GM12878 (cell line): ENCODE data around the gene TTC9B. TPM values are rescaled to one million over a fixed set of nuclear protein-coding genes. Genes with fewer than 3 reads are reported as not detected.

ENCODE experiments used
- ATAC-seq: fragments of 200-7000 bp; cut with Tn5 transposase; 3 replicates; pipeline ENCODE4 v1.9.1; 2020; ENCODE audit warnings: mild to moderate bottlenecking, moderate library complexity
- BruUV-seq: library from RNA; stranded (reverse); fragments of 400-500 nt; replicated peaks from 2 replicates; lab custom pipeline; 2021; lab: Mats Ljungman, UMichigan
- CTCF ChIA-PET: fragments of 300-600 bp; sonication (Branson Sonifier 250); formaldehyde crosslinking; extraction: SDS; loops from one replicate; lab custom pipeline; 2021; ENCODE audit warnings: inconsistent platforms; lab: Yijun Ruan, JAX
- POLR2A ChIA-PET: fragments of 350-600 bp; formaldehyde crosslinking; extraction: SDS; loops from one replicate; lab custom pipeline; 2021; ENCODE audit warnings: inconsistent platforms; lab: Charles Lee
- RAD21 ChIA-PET: fragments of 300-600 bp; sonication (Branson Sonifier 250); formaldehyde crosslinking; loops from one replicate; lab custom pipeline; 2023; ENCODE audit warnings: antibody characterized with exemption; ENCODE audit not compliant: unreplicated experiment; lab: Charles Lee
- SMC1A ChIA-PET: fragments of 300-600 bp; sonication (Branson Sonifier 250); formaldehyde crosslinking; loops from one replicate; lab custom pipeline; 2023; ENCODE audit not compliant: unreplicated experiment, uncharacterized antibody; lab: Charles Lee
- DNase-seq: peaks from one replicate; pipeline ENCODE4 v3.0.0-alpha.2; 2011; ENCODE audit warnings: low read depth, low spot score
- FAIRE-seq: peaks from 3 replicates; lab custom pipeline; 2011; peaks lifted over from hg19 to GRCh38; lab: Jason Lieb, UNC
- H2AFZ ChIP-seq: 2 replicates; pipeline ENCODE4 v1.6.0; 2011; ENCODE audit warnings: low read depth, low read length, control low read depth; ENCODE audit not compliant: control insufficient read depth
- H3K27ac ChIP-seq: 2 replicates; pipeline ENCODE4 v1.5.1; 2011; ENCODE audit warnings: control low read depth; ENCODE audit not compliant: control insufficient read depth, insufficient read depth
- H3K27me3 ChIP-seq, 2 experiments: replicated peaks in 1 of 2; 2 replicates each; pipeline versions ENCODE4 v1.6.0 to v1.6.1; 2011; ENCODE audit warnings: low read length in 1 of 2; ENCODE audit not compliant: control insufficient read depth in 2 of 2, insufficient read depth in 2 of 2
- H3K36me3 ChIP-seq, 2 experiments: 2 replicates each; pipeline ENCODE4 v1.5.1; 2011; ENCODE audit warnings: low read length in 1 of 2; ENCODE audit not compliant: control insufficient read depth in 2 of 2, insufficient read depth in 2 of 2
- H3K4me1 ChIP-seq: 2 replicates; pipeline ENCODE4 v1.6.1; 2011; ENCODE audit warnings: mild to moderate bottlenecking, low read length, moderate library complexity, mixed read lengths; ENCODE audit not compliant: control insufficient read depth, insufficient read depth
- H3K4me2 ChIP-seq: 2 replicates; pipeline ENCODE4 v1.6.0; 2011; ENCODE audit warnings: control low read depth; ENCODE audit not compliant: control insufficient read depth, insufficient read depth
- H3K4me3 ChIP-seq: fragments of 200-600 bp; sonication (generic); 2 replicates; pipeline ENCODE4 v1.5.1; 2016
- H3K79me2 ChIP-seq: 2 replicates; pipeline ENCODE4 v1.6.0; 2011; ENCODE audit warnings: low read length; ENCODE audit not compliant: control insufficient read depth, insufficient read depth
- H3K9ac ChIP-seq: 2 replicates; pipeline ENCODE4 v1.8.0; 2011; ENCODE audit warnings: low read length, control low read depth, mixed read lengths; ENCODE audit not compliant: control insufficient read depth, insufficient read depth
- H3K9me3 ChIP-seq: replicated peaks from 3 replicates; pipeline ENCODE4 v1.5.1; 2011; ENCODE audit warnings: mild to moderate bottlenecking, low read length; ENCODE audit not compliant: control insufficient read depth, insufficient read depth
- H4K20me1 ChIP-seq: 2 replicates; pipeline ENCODE4 v1.6.0; 2011; ENCODE audit not compliant: control insufficient read depth, insufficient read depth
- BACH1 ChIP-seq: fragments of 450-650 bp; IDR thresholded peaks from 2 replicates; pipeline ENCODE4 v1.6.1; 2017; ENCODE audit warnings: mild to moderate bottlenecking, borderline replicate concordance
- HDAC6 ChIP-seq: fragments of 200-600 bp; sonication (generic); IDR thresholded peaks from one replicate; pipeline ENCODE4 v1.8.0; 2017; ENCODE audit warnings: antibody characterized with exemption; ENCODE audit not compliant: unreplicated experiment
- JUND ChIP-seq: IDR thresholded peaks from 2 replicates; pipeline ENCODE4 v1.6.1; 2012; ENCODE audit warnings: low read depth, mild to moderate bottlenecking, low read length, improper control_type of control experiment, moderate library complexity
- SMARCA5 ChIP-seq: fragments of 450-650 bp; IDR thresholded peaks from 2 replicates; pipeline ENCODE4 v1.6.1; 2017; ENCODE audit warnings: mild to moderate bottlenecking
- ZNF24 ChIP-seq: fragments of 450-650 bp; IDR thresholded peaks from 2 replicates; pipeline ENCODE4 v1.6.1; 2017; ENCODE audit warnings: antibody characterized with exemption, mild to moderate bottlenecking
- ZSCAN29 ChIP-seq: fragments of 450-650 bp; IDR thresholded peaks from 2 replicates; pipeline ENCODE4 v1.6.1; 2017; ENCODE audit warnings: mild to moderate bottlenecking, moderate library complexity
- WGBS: methylation state at CpG from one replicate; pipeline ENCODE4 v1.1.6; 2016; ENCODE audit warnings: low lambda C conversion rate; ENCODE audit not compliant: insufficient replicate concordance, insufficient coverage; ENCODE audit errors: missing lambda C conversion rate; 5-methylcytosine and 5-hydroxymethylcytosine counted together
- in situ Hi-C: fragments of 300-500 bp; cut with MboI; formaldehyde crosslinking; loops from 9 replicates; pipeline ENCODE4 v1.14.3; 2018; ENCODE audit warnings: mixed read lengths
- intact Hi-C: fragments of 100-400 bp; cut with micrococcal nuclease; formaldehyde crosslinking; loops from one replicate; pipeline ENCODE4 v1.14.2; 2022; ENCODE audit not compliant: unreplicated experiment
- polyA plus RNA-seq, 11 experiments: library from polyadenylated mRNA; depleted of rRNA in 4 of 11; unstranded in 6 of 11; stranded (reverse) in 5 of 11; fragments of >200 nt; fragmentation: Nextera tagmentation in 4 of 11; fragmentation: Illumina TruSeq in 1 of 11; extraction: Ambion mirVana in 4 of 11; extraction: Trizol in 1 of 11; gene quantifications; 1 replicate in 1 of 11; 2 replicates in 10 of 11; pipeline versions ENCODE4 v1.2.1 to v1.2.3, GENCODE V29; 2011 to 2016; ENCODE audit warnings: inconsistent platforms in 2 of 11, missing spikeins in 2 of 11, low read depth in 1 of 11
- total RNA-seq, 4 experiments: library from RNA; depleted of rRNA in 3 of 4; stranded (reverse); fragments of >200 nt in 3 of 4; fragmentation: Illumina TruSeq in 1 of 4; extraction: Trizol in 1 of 4; gene quantifications; 2 replicates each; pipeline versions ENCODE4 v1.2.1 to v1.2.3, GENCODE V29; 2013 to 2021
- TF ChIP-seq, protein P1 (sequence below): IDR thresholded peaks from 2 replicates; pipeline ENCODE4 v1.6.1; 2011; ENCODE audit warnings: mild to moderate bottlenecking, low read depth, low read length, moderate library complexity; ENCODE audit not compliant: insufficient replicate concordance
- TF ChIP-seq, protein P2 (sequence below): fragments of 450-650 bp; IDR thresholded peaks from 2 replicates; pipeline ENCODE4 v1.6.1; 2017; ENCODE audit warnings: antibody characterized with exemption, mild to moderate bottlenecking, moderate library complexity

Gene TTC9B
- total and polyA plus RNA-seq, 10 of the 15 experiments (the other 5 are each of a cell fraction or from before 2014, with no cell fraction given): 0.04 to 0.14 (median 0.10) TPM; not detected in 7

DNA sequence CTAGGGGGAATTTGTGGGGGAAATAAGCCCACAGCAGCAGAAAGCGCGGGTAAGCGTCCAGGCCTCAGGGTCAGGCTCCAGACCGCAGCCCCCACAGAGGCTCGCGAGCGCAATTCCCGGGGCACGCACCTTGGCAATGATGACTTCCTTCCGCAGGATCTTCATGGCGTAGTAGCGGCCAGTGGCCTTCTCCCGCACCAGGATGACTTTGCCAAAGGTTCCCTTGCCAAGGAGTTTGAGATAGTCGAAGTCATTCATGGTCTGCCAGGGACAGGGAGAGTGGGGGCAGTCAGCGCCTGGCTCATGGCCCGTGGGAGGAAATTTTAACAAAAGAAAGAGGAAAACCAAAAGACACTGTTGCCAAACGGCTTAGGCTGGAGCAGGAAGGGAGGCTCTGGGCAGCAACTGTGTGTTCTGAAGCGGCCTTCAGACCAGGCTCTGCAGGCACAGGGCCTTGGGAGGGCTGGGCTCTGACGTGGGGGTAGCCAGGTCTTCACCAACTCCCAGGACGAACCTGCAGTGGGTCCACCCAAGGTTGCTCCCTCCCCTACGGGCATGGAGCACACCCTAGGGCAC lies 23.7 kb upstream of the TTC9B start:
- 88% methylated on average over 19 of the region's 21 CpGs for WGBS
- no peaks in the 10 kb centered on the region for H4K20me1 ChIP-seq
- CTCF ChIA-PET: no interaction called here
- no peaks in the 10 kb centered on the region for H3K9me3 ChIP-seq
- intact Hi-C loops: no loop called here
- RAD21 ChIA-PET: no interaction called here
- H3K36me3 ChIP-seq: peaks cover 19 to 30% of the 10 kb centered on the region in 2 experiments; a peak in 3 of 4 replicates
- TF ChIP-seq, protein P1, sequence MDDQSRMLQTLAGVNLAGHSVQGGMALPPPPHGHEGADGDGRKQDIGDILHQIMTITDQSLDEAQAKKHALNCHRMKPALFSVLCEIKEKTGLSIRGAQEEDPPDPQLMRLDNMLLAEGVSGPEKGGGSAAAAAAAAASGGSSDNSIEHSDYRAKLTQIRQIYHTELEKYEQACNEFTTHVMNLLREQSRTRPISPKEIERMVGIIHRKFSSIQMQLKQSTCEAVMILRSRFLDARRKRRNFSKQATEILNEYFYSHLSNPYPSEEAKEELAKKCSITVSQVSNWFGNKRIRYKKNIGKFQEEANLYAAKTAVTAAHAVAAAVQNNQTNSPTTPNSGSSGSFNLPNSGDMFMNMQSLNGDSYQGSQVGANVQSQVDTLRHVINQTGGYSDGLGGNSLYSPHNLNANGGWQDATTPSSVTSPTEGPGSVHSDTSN: no peak
- TF ChIP-seq JUND (no peak), SMARCA5 (no peak), BACH1 (no peak)
- no peak for DNase-seq
- no peak for ATAC-seq
- no peak overlapping the region for H3K4me3 ChIP-seq
- H3K4me2 ChIP-seq: no peak overlapping the region
- no peak overlapping the region for H3K9ac ChIP-seq
- H3K27me3 ChIP-seq: no peaks in the 10 kb centered on the region
- SMC1A ChIA-PET: no interaction called here
- POLR2A ChIA-PET: no interaction called here
- no peaks in the 10 kb centered on the region for H3K4me1 ChIP-seq
- no TSS peak for BruUV-seq
- no peak overlapping the region for H3K27ac ChIP-seq
- H2AFZ ChIP-seq: no peak overlapping the region
- no peaks in the 10 kb centered on the region for H3K79me2 ChIP-seq
- in situ Hi-C loops: no loop called here
- FAIRE-seq: no peak

DNA sequence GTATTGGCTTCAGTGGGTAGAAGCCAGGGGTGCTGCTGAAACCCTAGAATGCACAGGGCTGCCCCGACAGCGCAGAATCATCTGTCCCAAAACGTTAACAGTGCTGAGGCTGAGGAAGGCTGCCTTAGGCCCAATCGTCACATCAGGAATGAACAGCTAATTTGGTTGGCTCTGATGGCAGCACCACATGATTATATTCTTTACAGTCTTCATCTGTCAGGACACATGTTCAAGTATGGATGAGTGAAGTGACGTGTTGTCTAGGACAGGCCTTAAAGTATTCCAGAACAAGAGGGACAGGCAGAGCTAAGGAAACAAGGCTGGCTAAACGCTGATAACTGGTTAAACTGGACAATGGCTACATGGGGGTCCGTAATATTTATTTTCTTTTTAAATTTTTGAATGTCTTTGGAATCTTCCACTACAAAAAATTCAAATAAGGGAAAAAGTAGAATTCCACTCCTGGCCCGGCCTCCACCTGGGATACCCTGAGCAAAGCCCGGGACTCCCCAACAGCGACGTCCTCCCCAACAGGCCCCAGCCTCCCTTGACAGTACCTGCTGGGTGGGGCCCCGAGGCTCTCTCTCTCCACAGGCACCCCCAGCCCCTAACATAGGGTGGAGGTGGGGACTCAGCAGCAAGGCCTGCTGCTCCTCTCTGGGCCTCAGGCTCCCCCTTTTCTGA lies 23.1 kb upstream of the TTC9B start:
- Histone ChIP-seq H3K4me1 (no peaks in the 10 kb centered on the region), H3K79me2 (no peaks in the 10 kb centered on the region), H3K36me3 (peaks cover 20 to 32% of the 10 kb centered on the region in 2 experiments; a peak in 3 of 4 replicates), H3K9ac (no peak overlapping the region), H3K27me3 (no peaks in the 10 kb centered on the region), H3K9me3 (no peaks in the 10 kb centered on the region), H3K4me3 (no peak overlapping the region), H3K27ac (no peak overlapping the region), H4K20me1 (no peaks in the 10 kb centered on the region), H3K4me2 (no peak overlapping the region), H2AFZ (no peak overlapping the region)
- BruUV-seq: no TSS peak
- ChIA-PET RAD21 (no interaction called here), POLR2A (no interaction called here), SMC1A (interaction anchor here (0.6 kb wide), 1 partner anchor 20 kb away, joined by 7 read pairs; no protein-coding TSS in a partner anchor), CTCF (no interaction called here)
- in situ Hi-C loops (no loop called here), intact Hi-C loops (no loop called here)
- 93% methylated on average over 12 of the region's 12 CpGs for WGBS
- FAIRE-seq (no peak), ATAC-seq (no peak), DNase-seq (no peak)
- TF ChIP-seq HDAC6 (no peak), ZSCAN29 (no peak), ZNF24 (no peak)
- TF ChIP-seq, protein P2, sequence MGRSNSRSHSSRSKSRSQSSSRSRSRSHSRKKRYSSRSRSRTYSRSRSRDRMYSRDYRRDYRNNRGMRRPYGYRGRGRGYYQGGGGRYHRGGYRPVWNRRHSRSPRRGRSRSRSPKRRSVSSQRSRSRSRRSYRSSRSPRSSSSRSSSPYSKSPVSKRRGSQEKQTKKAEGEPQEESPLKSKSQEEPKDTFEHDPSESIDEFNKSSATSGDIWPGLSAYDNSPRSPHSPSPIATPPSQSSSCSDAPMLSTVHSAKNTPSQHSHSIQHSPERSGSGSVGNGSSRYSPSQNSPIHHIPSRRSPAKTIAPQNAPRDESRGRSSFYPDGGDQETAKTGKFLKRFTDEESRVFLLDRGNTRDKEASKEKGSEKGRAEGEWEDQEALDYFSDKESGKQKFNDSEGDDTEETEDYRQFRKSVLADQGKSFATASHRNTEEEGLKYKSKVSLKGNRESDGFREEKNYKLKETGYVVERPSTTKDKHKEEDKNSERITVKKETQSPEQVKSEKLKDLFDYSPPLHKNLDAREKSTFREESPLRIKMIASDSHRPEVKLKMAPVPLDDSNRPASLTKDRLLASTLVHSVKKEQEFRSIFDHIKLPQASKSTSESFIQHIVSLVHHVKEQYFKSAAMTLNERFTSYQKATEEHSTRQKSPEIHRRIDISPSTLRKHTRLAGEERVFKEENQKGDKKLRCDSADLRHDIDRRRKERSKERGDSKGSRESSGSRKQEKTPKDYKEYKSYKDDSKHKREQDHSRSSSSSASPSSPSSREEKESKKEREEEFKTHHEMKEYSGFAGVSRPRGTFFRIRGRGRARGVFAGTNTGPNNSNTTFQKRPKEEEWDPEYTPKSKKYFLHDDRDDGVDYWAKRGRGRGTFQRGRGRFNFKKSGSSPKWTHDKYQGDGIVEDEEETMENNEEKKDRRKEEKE: no peak
